Measurements from ENCODE around the gene SNX9. TPM values are rescaled to one million over a fixed set of nuclear protein-coding genes. Genes with fewer than 3 reads are reported as not detected.

The SNX9 gene
- total RNA-seq, 1 experiment from 2014 or later = 31.3 TPM

GRCh38 chr6:157987788-157988699, 165.0 kb downstream of the SNX9 start:
- Histone ChIP-seq H3K27me3 (ENCODE audit: insufficient read depth, low read length) (no peaks in the 10 kb centered on the region), H3K56ac (ENCODE audit: insufficient read length, low read depth, low read length) (no peak overlapping the region), H3K79me2 (ENCODE audit: insufficient read depth, low read length) (peaks cover 13% of the 10 kb centered on the region), H3K4me2 (ENCODE audit: insufficient read depth, insufficient read length, low read length) (no peak overlapping the region), H3K9me3 (ENCODE audit: control insufficient read depth, low read depth, low read length) (no peaks in the 10 kb centered on the region), H4K8ac (replicated peaks; ENCODE audit: insufficient read length, low read depth, low read length) (no peak overlapping the region), H4K91ac (ENCODE audit: insufficient read length, low read depth, low read length) (no peak overlapping the region), H4K20me1 (ENCODE audit: control insufficient read depth, insufficient read depth, insufficient read length) (no peaks in the 10 kb centered on the region), H3K4me1 (ENCODE audit: insufficient read depth, low read length) (peaks cover 10% of the 10 kb centered on the region; the same call in 1 of the 2 replicates), H3T11ph (ENCODE audit: low read length) (no peak overlapping the region), H2AK5ac (ENCODE audit: insufficient read length, low read length) (no peak overlapping the region), H2AFZ (ENCODE audit: low read length) (no peak overlapping the region), H2BK20ac (ENCODE audit: low read depth, low read length, poor library complexity, severe bottlenecking) (no peak overlapping the region), H3K79me1 (ENCODE audit: insufficient read depth, low read depth, low read length, poor library complexity, severe bottlenecking) (no peaks in the 10 kb centered on the region), H3K9ac (ENCODE audit: extremely low read depth, insufficient read length, low read length) (no peak overlapping the region), H3K14ac (ENCODE audit: insufficient read depth, low read length) (no peak overlapping the region; the same call in 1 of the 2 replicates), H3K23ac (ENCODE audit: insufficient read length, low read depth, low read length) (no peak overlapping the region), H2BK5ac (ENCODE audit: insufficient read length, low read length) (no peak overlapping the region), H3K23me2 (ENCODE audit: insufficient read length, low read depth, low read length, poor library complexity, severe bottlenecking) (no peaks in the 10 kb centered on the region), H3K18ac (ENCODE audit: insufficient read length, low read depth, low read length) (no peak overlapping the region), H2BK15ac (ENCODE audit: low read depth, low read length) (no peak overlapping the region), H3K4ac (ENCODE audit: low read depth, low read length) (no peak overlapping the region), H3K27ac (ENCODE audit: insufficient read length, low read depth, low read length) (no peak overlapping the region), H4K5ac (ENCODE audit: insufficient read length, low read depth, low read length) (no peak overlapping the region), H2BK12ac (ENCODE audit: insufficient read length, low read depth, low read length) (no peak overlapping the region), H2BK120ac (ENCODE audit: low read depth, low read length, poor library complexity, severe bottlenecking) (no peak overlapping the region)
- TF ChIP-seq, protein P1, sequence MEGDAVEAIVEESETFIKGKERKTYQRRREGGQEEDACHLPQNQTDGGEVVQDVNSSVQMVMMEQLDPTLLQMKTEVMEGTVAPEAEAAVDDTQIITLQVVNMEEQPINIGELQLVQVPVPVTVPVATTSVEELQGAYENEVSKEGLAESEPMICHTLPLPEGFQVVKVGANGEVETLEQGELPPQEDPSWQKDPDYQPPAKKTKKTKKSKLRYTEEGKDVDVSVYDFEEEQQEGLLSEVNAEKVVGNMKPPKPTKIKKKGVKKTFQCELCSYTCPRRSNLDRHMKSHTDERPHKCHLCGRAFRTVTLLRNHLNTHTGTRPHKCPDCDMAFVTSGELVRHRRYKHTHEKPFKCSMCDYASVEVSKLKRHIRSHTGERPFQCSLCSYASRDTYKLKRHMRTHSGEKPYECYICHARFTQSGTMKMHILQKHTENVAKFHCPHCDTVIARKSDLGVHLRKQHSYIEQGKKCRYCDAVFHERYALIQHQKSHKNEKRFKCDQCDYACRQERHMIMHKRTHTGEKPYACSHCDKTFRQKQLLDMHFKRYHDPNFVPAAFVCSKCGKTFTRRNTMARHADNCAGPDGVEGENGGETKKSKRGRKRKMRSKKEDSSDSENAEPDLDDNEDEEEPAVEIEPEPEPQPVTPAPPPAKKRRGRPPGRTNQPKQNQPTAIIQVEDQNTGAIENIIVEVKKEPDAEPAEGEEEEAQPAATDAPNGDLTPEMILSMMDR (conservative IDR thresholded peaks at IDR 0.05) = no peak
- no peaks in the 10 kb centered on the region for H3K9me3 Mint-ChIP-seq
- peak overlapping the region; percentile 18 to 59 (median 55); a peak in 2 of 7 replicates for H3K27ac Mint-ChIP-seq
- H3K4me3 Mint-ChIP-seq = no peak overlapping the region
- H3K36me3 Mint-ChIP-seq (ENCODE audit: insufficient read depth in 1 of 3, low read depth in 3 of 3) = peaks cover 0 to 4% (median 1%) of the 10 kb centered on the region in 3 experiments; a peak in 3 of 7 replicates
- no peaks in the 10 kb centered on the region for H3K27me3 Mint-ChIP-seq (ENCODE audit: low read depth)
- no CpG with 5 or more reads among the region's 20 CpGs for WGBS (ENCODE audit: extremely low coverage, insufficient read length, low lambda C conversion rate)
- DNase-seq = no peak
- peaks cover 44 to 58% of the 10 kb centered on the region in 2 experiments for H3K4me1 Mint-ChIP-seq

Data from H9 (cell line).